ENCODE measurements around the gene ERFE. TPM values are rescaled to one million over a fixed set of nuclear protein-coding genes. Genes with fewer than 3 reads are reported as not detected.
A peak's percentile ranks its signal among the peaks of the same experiment; 100 is the strongest.

Gene ERFE
- total RNA-seq, 1 experiment from 2014 or later = 4.5 TPM

- DNase-seq (ENCODE audit: low spot score) = peak; percentile 24
Observed at GRCh38 chr2:238139196-238140039, 19.4 kb upstream of the ERFE start.

DNA sequence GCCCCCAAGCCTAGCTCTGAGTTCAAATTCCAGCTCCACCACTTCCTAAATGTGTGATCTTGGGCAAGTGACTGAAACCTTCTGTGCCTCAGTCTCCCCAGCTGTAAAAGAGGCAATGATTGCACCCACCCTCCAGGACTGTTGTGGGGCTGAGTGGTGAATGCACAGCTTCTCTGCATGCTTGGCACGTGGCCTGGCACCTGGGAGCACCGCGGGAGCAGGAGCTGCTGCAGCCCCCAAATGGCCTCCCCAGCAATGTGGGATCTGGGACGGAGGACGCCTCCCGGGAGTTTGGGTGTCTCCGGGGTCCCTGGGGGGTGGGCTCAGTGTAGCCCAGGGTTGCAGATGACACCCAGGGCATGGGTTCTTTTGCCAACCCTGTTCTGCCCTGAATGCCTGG lies 18.7 kb upstream of the ERFE start:
- no peak for DNase-seq (ENCODE audit: low spot score)

GRCh38 chr2:238140721-238141540 lies 17.8 kb upstream of the ERFE start:
- no peak for DNase-seq (ENCODE audit: low spot score)

DNA sequence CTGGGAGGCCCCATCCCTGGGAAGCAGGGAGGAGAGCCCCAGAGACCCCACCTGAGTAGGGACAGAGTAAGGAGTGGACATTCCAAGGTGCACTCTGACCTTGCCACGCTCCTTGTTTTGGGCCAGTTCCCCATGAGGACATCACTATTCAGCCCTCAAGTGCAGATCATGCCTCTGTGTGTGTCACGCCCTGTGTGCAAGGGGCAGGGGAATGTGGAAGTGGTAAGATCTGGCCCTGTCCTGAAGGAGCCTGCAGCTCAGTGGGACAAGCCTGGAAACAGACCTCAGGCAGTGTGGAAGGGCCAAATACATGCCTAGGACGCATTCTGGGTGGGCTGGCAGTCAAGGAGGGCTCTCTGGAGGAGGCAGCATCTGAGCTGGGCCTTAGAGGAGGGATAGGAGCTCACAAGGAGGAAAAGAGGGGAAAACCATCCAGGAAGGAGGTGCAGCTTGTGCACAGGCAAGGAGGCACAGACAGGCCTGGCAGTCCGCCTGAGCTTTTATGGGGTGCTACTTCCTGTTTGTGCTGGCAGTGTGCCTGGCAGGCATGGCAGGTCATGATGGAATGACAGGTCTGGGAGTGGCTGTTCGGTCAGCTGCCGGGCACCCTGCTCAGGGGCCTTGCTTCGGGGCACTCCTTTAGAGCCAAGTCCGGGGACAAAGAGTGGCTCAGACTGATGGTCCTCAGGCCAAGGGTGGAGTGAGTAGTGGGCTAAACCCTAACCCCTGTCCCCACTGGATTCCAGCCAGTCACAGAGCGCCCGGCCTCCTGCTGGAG lies 17.0 kb upstream of the ERFE start:
- DNase-seq (ENCODE audit: low spot score) = peak; percentile 97

DNA sequence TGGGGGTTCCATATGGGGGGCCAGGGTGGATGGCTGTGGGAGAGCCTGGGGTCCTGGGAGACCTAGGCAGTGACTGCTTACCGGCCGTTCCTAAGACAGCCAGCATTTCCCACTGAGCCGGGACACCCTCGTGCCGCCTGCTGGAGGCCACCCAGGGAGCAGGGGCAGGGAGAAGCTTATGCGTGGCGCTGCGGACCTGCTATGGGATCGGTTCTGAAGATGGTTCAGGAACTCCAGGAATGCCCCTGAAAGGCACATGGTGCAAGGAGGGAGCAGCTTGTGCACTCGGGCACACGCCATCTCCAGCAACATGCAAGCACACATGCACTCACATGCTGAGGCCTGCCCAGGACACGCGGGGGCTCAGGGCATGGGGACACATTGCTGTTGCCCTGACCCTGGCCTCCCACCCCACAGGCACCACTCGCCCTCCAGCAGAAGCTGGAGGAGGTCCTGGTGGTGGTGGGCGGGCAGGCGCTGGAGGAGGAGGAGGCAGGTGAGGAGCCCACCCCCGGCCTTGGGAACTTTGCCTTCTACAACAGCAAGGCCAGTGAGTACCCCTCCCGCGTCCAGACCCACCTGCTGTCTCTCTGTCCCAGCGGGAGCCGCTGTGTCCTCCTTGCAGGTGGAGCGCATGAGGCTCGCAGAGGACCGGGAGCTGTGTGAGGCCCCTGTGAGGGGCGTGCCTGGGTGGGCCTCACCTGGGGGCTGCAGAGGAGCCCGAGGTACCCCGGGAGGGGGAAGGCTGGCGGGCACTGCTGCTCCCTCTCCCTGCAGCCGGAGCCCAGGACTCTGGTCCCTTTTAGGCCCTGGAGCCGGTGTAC lies 16.2 kb upstream of the ERFE start:
- DNase-seq (ENCODE audit: low spot score) = peak; percentile 34

GRCh38 chr2:238143239-238143951 lies 15.4 kb upstream of the ERFE start:
- peak; percentile 44 for DNase-seq (ENCODE audit: low spot score)

DNA sequence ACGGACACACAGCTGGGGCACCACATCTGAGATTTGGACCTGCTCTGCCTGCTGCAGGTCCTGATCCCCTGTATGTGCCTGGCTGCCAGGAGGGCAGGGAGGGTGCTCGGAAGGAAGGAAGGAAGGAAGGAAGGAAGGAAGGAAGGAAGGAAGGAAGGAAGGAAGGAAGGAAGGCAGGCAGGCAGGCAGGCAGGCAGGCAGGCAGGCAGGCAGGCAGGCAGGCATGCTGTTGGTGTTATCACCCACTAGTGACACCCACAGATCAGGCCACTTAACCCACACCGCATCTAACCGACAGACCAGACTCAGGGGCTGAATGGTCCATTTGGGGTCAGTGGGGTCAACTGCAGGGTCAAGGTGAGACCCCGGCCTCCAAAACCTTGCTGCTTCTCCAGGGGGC lies 14.5 kb upstream of the ERFE start:
- no peak for DNase-seq (ENCODE audit: low spot score)

- no peak for DNase-seq (ENCODE audit: low spot score)
Observed at GRCh38 chr2:238145046-238145445, 13.7 kb upstream of the ERFE start.

DNA sequence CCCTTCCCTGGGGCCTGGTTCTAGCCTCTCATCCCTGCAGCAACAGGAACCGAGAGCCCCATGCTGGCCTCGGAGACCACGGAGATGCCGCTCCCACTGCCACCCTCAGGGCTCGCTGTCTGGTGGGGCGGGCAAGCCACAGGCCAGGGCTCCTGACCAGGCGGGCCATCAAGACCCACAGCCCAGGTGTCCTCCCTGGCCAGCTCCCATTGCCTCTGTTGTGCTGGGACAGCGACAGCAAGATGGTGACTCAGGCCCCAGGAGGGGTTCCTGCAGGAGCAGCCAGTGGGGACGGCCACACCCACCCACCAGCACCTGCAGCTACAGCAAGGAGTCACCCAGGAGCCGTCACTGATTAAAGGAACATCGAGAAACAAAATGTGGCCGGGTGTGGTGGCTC lies 12.9 kb upstream of the ERFE start:
- no peak for DNase-seq (ENCODE audit: low spot score)

GRCh38 chr2:238146884-238147544 lies 11.8 kb upstream of the ERFE start:
- no peak for DNase-seq (ENCODE audit: low spot score)

- no peak for DNase-seq (ENCODE audit: low spot score)
Observed at GRCh38 chr2:238148981-238149380, 9.8 kb upstream of the ERFE start.

GRCh38 chr2:238149841-238150572 lies 8.8 kb upstream of the ERFE start:
- no peak for DNase-seq (ENCODE audit: low spot score)

GRCh38 chr2:238150686-238151085 lies 8.1 kb upstream of the ERFE start:
- DNase-seq (ENCODE audit: low spot score) = no peak

GRCh38 chr2:238151205-238151604 lies 7.6 kb upstream of the ERFE start:
- no peak for DNase-seq (ENCODE audit: low spot score)

GRCh38 chr2:238151628-238152235 lies 7.0 kb upstream of the ERFE start:
- DNase-seq (ENCODE audit: low spot score) = no peak

- no peak for DNase-seq (ENCODE audit: low spot score)
Observed at GRCh38 chr2:238152771-238153688, 5.7 kb upstream of the ERFE start.

DNA sequence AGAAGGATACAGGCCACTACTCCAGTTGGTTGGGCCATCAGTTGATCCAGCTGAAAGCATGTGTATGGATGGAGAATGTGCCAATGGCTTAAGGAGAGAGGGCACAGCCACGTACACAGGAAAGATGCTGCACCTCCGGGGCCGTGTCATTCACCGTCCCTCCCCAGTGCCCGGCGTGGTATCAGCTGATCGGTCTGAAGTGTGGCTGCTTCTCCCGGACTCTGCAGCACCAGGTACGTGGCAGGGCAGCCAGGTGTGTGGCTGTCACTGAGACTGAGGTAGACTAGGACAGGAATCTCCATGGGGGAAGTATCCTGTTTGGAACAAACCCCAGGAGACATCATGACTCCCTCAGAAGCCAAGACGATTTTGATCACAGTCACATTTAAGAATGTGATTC lies 4.2 kb upstream of the ERFE start:
- no peak for DNase-seq (ENCODE audit: low spot score)

Measured in HT-29 (cell line).